Mesenchymal stem cell (in vitro differentiated cells and primary cell): ENCODE data around the gene COX10. TPM values are rescaled to one million over a fixed set of nuclear protein-coding genes. Genes with fewer than 3 reads are reported as not detected.

Experiments used
- DNase-seq: peaks from one replicate; pipeline ENCODE4 v3.0.0-alpha.2; 2013
- H2AFZ ChIP-seq: one replicate; pipeline ENCODE4 v1.6.1; 2013; ENCODE audit warnings: low read depth, mild to moderate bottlenecking, control low read depth, inconsistent platforms, low read length, moderate library complexity
- H2AK5ac ChIP-seq: 2 replicates; pipeline ENCODE4 v1.6.1; 2013; ENCODE audit warnings: low read length, moderate library complexity, mild to moderate bottlenecking, inconsistent platforms; ENCODE audit not compliant: severe bottlenecking
- H2BK120ac ChIP-seq: one replicate; pipeline ENCODE4 v1.6.1; 2013; ENCODE audit warnings: low read depth, mild to moderate bottlenecking, inconsistent platforms, low read length, moderate library complexity
- H2BK12ac ChIP-seq, 2 experiments: one replicate each; pipeline ENCODE4 v1.6.1; 2013; ENCODE audit warnings: inconsistent platforms in 2 of 2, low read length in 2 of 2, mild to moderate bottlenecking in 2 of 2, moderate library complexity in 2 of 2, control low read depth in 1 of 2
- H2BK15ac ChIP-seq: one replicate; pipeline ENCODE4 v1.6.1; 2013; ENCODE audit warnings: mild to moderate bottlenecking, low read depth, inconsistent platforms; ENCODE audit not compliant: poor library complexity, severe bottlenecking
- H2BK5ac ChIP-seq: 2 replicates; pipeline ENCODE4 v1.6.1; 2013; ENCODE audit warnings: low read depth, mild to moderate bottlenecking, low read length, control low read depth, inconsistent platforms; ENCODE audit not compliant: poor library complexity, severe bottlenecking
- H3K14ac ChIP-seq, 2 experiments: one replicate each; pipeline ENCODE4 v1.6.1; 2013; ENCODE audit warnings: inconsistent platforms in 2 of 2, low read length in 2 of 2, control low read depth in 1 of 2, mild to moderate bottlenecking in 1 of 2, moderate library complexity in 1 of 2
- H3K18ac ChIP-seq, 2 experiments: one replicate each; pipeline ENCODE4 v1.6.1; 2013; ENCODE audit warnings: inconsistent platforms in 2 of 2, low read length in 2 of 2, control low read depth in 1 of 2, low read depth in 1 of 2, mild to moderate bottlenecking in 1 of 2
- H3K23ac ChIP-seq, 2 experiments: one replicate each; pipeline ENCODE4 v1.6.1; 2013; ENCODE audit warnings: inconsistent platforms in 2 of 2, low read length in 2 of 2, mild to moderate bottlenecking in 2 of 2, moderate library complexity in 2 of 2, control low read depth in 1 of 2
- H3K27ac ChIP-seq: 2 replicates; pipeline ENCODE4 v1.5.1; 2013; ENCODE audit warnings: mild to moderate bottlenecking, moderate library complexity, low read length, control low read depth, inconsistent platforms; ENCODE audit not compliant: poor library complexity, severe bottlenecking
- H3K27me3 ChIP-seq, 2 experiments: 2 replicates each; pipeline versions ENCODE4 v1.6.1 to v1.7.0; 2013; ENCODE audit warnings: low read length in 2 of 2, mild to moderate bottlenecking in 2 of 2, moderate library complexity in 2 of 2, control low read depth in 1 of 2, inconsistent platforms in 1 of 2; ENCODE audit not compliant: control insufficient read depth in 1 of 2, insufficient read depth in 1 of 2
- H3K36me3 ChIP-seq, 2 experiments: 2 replicates each; pipeline versions ENCODE4 v1.6.1 to v1.7.0; 2013; ENCODE audit warnings: low read length in 2 of 2, control low read depth in 1 of 2, inconsistent platforms in 1 of 2, low read depth in 1 of 2, mild to moderate bottlenecking in 1 of 2; ENCODE audit not compliant: insufficient read depth in 2 of 2, control insufficient read depth in 1 of 2
- H3K4ac ChIP-seq, 2 experiments: one replicate each; pipeline ENCODE4 v1.6.1; 2013; ENCODE audit warnings: inconsistent platforms in 2 of 2, low read length in 2 of 2, mild to moderate bottlenecking in 2 of 2, moderate library complexity in 2 of 2, control low read depth in 1 of 2, low read depth in 1 of 2
- H3K4me1 ChIP-seq: 2 replicates; pipeline ENCODE4 v1.6.1; 2013; ENCODE audit warnings: low read depth, low read length, control low read depth; ENCODE audit not compliant: control insufficient read depth, insufficient read depth
- H3K4me2 ChIP-seq: 2 replicates; pipeline ENCODE4 v1.6.1; 2013; ENCODE audit warnings: low read length, mild to moderate bottlenecking, inconsistent platforms; ENCODE audit not compliant: poor library complexity, severe bottlenecking
- H3K4me3 ChIP-seq, 2 experiments: 2 replicates each; pipeline versions ENCODE4 v1.5.1 to v1.7.0; 2013; ENCODE audit warnings: low read length in 2 of 2, mild to moderate bottlenecking in 2 of 2, control low read depth in 1 of 2, low read depth in 1 of 2; ENCODE audit not compliant: insufficient read depth in 1 of 2
- H3K79me1 ChIP-seq: replicated peaks from 2 replicates; pipeline ENCODE4 v1.6.1; 2013; ENCODE audit warnings: mild to moderate bottlenecking, control low read depth, low read length, inconsistent platforms; ENCODE audit not compliant: poor library complexity, severe bottlenecking
- H3K9ac ChIP-seq: 2 replicates; pipeline ENCODE4 v1.7.0; 2013; ENCODE audit warnings: mild to moderate bottlenecking, low read length, moderate library complexity
- H3K9me3 ChIP-seq: 2 replicates; pipeline ENCODE4 v1.7.0; 2013; ENCODE audit warnings: mild to moderate bottlenecking, low read length; ENCODE audit not compliant: control insufficient read depth
- H4K8ac ChIP-seq: one replicate; pipeline ENCODE4 v1.6.1; 2013; ENCODE audit warnings: inconsistent platforms, mild to moderate bottlenecking, low read length, moderate library complexity
- H4K91ac ChIP-seq: one replicate; pipeline ENCODE4 v1.6.1; 2013; ENCODE audit warnings: mild to moderate bottlenecking, low read length, inconsistent platforms
- whole genome bisulfite sequencing: methylation state at CpG from one replicate; pipeline ENCODE4 v1.1.7; 2013; ENCODE audit warnings: mixed read lengths; 5-methylcytosine and 5-hydroxymethylcytosine counted together
- small RNA-seq: library from polyadenylated mRNA; stranded (forward); fragments of <200 nt; extraction: miRNeasy Mini kit (QIAGEN cat#:217004); gene quantifications from one replicate; pipeline ENCODE3, GENCODE V24; 2013; ENCODE audit warnings: low read depth

COX10 gene

DNA sequence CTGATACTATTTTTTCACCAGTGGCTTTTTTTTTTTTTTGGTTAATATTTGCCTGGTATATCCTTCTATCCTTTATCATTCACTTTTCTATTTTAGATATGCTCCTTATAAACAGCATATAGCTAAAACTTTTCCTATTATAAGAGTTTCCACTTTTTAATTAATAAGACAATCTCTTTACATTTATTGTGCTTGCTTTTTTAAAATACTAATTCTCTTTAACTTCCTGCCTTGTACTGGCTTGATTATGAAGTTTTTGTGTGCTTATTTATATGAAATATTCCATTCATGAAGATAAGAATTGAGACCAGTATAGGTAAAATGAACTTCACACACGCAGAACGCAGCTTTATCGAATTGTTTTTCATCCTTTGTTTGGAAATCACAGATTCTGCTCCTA is 176.3 kb downstream of the COX10 start:
- no peak for DNase-seq
- no peak overlapping the region for H3K23ac ChIP-seq
- H3K9me3 ChIP-seq = no peaks in the 10 kb centered on the region
- H4K91ac ChIP-seq = no peak overlapping the region
- H3K14ac ChIP-seq = no peak overlapping the region
- H3K79me1 ChIP-seq = no peaks in the 10 kb centered on the region
- H3K4ac ChIP-seq = no peak overlapping the region
- no peak overlapping the region for H3K18ac ChIP-seq
- no peak overlapping the region for H3K4me2 ChIP-seq
- no peaks in the 10 kb centered on the region for H3K36me3 ChIP-seq
- no peak overlapping the region for H2BK120ac ChIP-seq
- no peak overlapping the region for H2BK15ac ChIP-seq
- H3K4me1 ChIP-seq = no peaks in the 10 kb centered on the region
- H2AFZ ChIP-seq = no peak overlapping the region
- H2BK12ac ChIP-seq = no peak overlapping the region
- H4K8ac ChIP-seq = no peak overlapping the region
- 94% methylated on average over 3 of the region's 3 CpGs for WGBS
- H3K27ac ChIP-seq = no peak overlapping the region
- no peak overlapping the region for H3K4me3 ChIP-seq
- no peak overlapping the region for H2BK5ac ChIP-seq
- H2AK5ac ChIP-seq = no peak overlapping the region
- H3K27me3 ChIP-seq = no peaks in the 10 kb centered on the region
- H3K9ac ChIP-seq = no peak overlapping the region

Small RNAs within 50 kb of the gene (small RNA-seq; reads per million reads assigned to genes)
- not detected for gene RF00090
